HG03575 (cell line): ENCODE measurements around the gene MRTO4.

Experiments
- ATAC-seq: cut with Tn5 transposase; IDR thresholded peaks from one replicate; pipeline ENCODE4 v1.9.1; 2021; ENCODE audit not compliant: unreplicated experiment, insufficient number of reproducible peaks, low FRiP score; ENCODE audit errors: extremely low read depth

Gene MRTO4

DNA sequence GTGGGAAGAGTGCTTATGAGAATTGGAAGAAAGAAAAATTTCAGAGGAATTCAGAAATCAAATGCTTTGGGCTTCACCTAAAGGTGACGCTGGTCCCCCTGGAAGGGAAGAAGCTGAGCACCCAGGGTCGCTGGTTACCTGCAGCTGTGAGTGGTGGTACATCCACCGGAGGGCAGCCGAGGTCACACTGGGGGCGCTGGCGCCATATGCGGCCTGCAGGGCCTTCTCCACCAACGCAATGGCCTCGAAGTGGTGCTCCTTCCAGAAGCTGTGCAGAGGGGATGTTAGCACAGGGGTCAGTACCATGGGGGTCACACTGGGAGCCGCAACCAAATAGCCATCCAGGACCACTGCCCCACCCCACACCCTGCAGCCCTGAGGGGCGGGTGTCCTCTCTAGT lies 54.3 kb downstream of the MRTO4 start:
- ATAC-seq, result no peak

GRCh38 chr1:19306941-19307340 lies 55.3 kb downstream of the MRTO4 start:
- no peak for ATAC-seq

GRCh38 chr1:19307794-19308508 lies 56.3 kb downstream of the MRTO4 start:
- ATAC-seq, result no peak

GRCh38 chr1:19308509-19308907 lies 56.9 kb downstream of the MRTO4 start:
- ATAC-seq, result no peak

- no peak for ATAC-seq
These were observed 57.7 kb downstream of the MRTO4 start for GRCh38 chr1:19309123-19309813.
